Stimulated activated CD8-positive, alpha-beta memory T cell treated with anti-CD3 and anti-CD28 coated beads, Interleukin-12 subunit alpha, Interleukin-12 subunit beta, amount 100 ng/mL, for 24 hours (primary cell): Measurements from ENCODE around the gene UQCC3.
"Not testable (repeated sequence)": the region's sequence is repeated elsewhere in the genome, so short reads cannot be mapped to it uniquely, and the experiment has no call there.

Source experiments
- DNase-seq: peaks from one replicate; pipeline ENCODE4 v3.0.0-alpha.2; 2020; ENCODE audit errors: extremely low read depth

The UQCC3 gene

GRCh38 chr11:62702246-62702645, 30.8 kb downstream of the UQCC3 start:
- no peak for DNase-seq

GRCh38 chr11:62703921-62704320, 32.4 kb downstream of the UQCC3 start:
- not testable (repeated sequence) for DNase-seq

- no peak for DNase-seq
Measured at GRCh38 chr11:62705413-62705812, 33.9 kb downstream of the UQCC3 start.

- peak; percentile 93 for DNase-seq
Measured at GRCh38 chr11:62705880-62706849, 34.7 kb downstream of the UQCC3 start.

GRCh38 chr11:62706850-62707247, 35.4 kb downstream of the UQCC3 start:
- no peak for DNase-seq

GRCh38 chr11:62707277-62707861, 35.9 kb downstream of the UQCC3 start, which contains the start of the genes BSCL2 and GNG3:
TSS of gene BSCL2 (minus strand) at chr11:62707424. CDS start at chr11:62707195, 229 bp downstream.
TSS of gene GNG3 (plus strand) at chr11:62707676. CDS start at chr11:62708296, 620 bp downstream.
- DNase-seq, result no peak

- DNase-seq, result no peak
Measured at GRCh38 chr11:62708392-62708791, 36.9 kb downstream of the UQCC3 start.

- DNase-seq, result no peak
Measured at GRCh38 chr11:62708793-62709192, 37.3 kb downstream of the UQCC3 start.

- peak; percentile 90 for DNase-seq
Measured at GRCh38 chr11:62709247-62710000, 38.0 kb downstream of the UQCC3 start.

GRCh38 chr11:62710001-62710345, 38.5 kb downstream of the UQCC3 start:
- DNase-seq, result no peak

GRCh38 chr11:62712276-62712812, 40.9 kb downstream of the UQCC3 start:
- DNase-seq, result no peak

- DNase-seq, result no peak
Measured at GRCh38 chr11:62712861-62713260, 41.4 kb downstream of the UQCC3 start.

GRCh38 chr11:62713343-62713742, 41.9 kb downstream of the UQCC3 start:
- DNase-seq, result no peak

GRCh38 chr11:62715150-62716130, 44.0 kb downstream of the UQCC3 start:
- DNase-seq, result no peak

GRCh38 chr11:62716206-62716605, 44.7 kb downstream of the UQCC3 start:
- no peak for DNase-seq

- DNase-seq, result no peak
Measured at GRCh38 chr11:62716816-62717215, 45.3 kb downstream of the UQCC3 start.

GRCh38 chr11:62719302-62719978, 48.0 kb downstream of the UQCC3 start:
- no peak for DNase-seq

- DNase-seq, result no peak
Measured at GRCh38 chr11:62721994-62722393, 50.5 kb downstream of the UQCC3 start.
